PC-9 (cell line): Measurements from ENCODE around the gene SLC30A2.

Experiments
- EZH2 ChIP-seq: fragments of 200-600 bp; sonication (generic); IDR thresholded peaks from 2 replicates; pipeline ENCODE4 v1.8.0; 2017; ENCODE audit warnings: antibody characterized with exemption, low read depth
- TF ChIP-seq, protein P1 (sequence below): fragments of 200-600 bp; sonication (generic); conservative IDR thresholded peaks from 2 replicates; pipeline ENCODE4 v1.6.1; 2017; ENCODE audit warnings: mixed run types, antibody characterized with exemption, mild to moderate bottlenecking, moderate library complexity

DNA sequence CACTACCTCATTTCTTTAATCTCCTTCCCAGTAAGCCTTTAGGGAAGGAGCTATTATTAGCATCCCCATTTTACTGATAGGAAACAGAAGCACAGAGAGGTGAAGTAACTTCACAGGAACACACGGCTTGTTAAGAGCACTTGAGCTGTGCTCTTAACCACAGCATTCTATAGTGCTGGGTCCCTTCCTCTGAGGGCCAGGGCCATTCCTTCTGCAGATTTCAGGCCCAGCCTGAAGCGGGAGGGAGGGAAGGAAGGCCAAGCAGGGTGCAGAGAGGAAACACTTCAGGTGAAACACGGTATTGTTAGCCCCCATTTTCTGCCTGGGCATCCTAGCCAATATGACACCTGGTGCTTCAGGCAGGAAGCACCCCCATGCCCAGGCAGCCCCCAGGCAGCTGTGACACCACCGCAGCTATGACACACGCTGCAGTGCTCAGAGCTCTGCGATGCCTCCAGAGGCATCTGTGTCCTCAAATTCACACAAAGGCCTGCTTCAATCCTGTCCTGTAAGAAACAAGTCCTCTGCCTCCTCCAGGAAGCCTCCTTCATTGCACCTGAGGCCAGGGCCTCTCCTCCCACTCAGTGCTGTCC, 28.9 kb downstream of the SLC30A2 start:
- TF ChIP-seq, protein P1, sequence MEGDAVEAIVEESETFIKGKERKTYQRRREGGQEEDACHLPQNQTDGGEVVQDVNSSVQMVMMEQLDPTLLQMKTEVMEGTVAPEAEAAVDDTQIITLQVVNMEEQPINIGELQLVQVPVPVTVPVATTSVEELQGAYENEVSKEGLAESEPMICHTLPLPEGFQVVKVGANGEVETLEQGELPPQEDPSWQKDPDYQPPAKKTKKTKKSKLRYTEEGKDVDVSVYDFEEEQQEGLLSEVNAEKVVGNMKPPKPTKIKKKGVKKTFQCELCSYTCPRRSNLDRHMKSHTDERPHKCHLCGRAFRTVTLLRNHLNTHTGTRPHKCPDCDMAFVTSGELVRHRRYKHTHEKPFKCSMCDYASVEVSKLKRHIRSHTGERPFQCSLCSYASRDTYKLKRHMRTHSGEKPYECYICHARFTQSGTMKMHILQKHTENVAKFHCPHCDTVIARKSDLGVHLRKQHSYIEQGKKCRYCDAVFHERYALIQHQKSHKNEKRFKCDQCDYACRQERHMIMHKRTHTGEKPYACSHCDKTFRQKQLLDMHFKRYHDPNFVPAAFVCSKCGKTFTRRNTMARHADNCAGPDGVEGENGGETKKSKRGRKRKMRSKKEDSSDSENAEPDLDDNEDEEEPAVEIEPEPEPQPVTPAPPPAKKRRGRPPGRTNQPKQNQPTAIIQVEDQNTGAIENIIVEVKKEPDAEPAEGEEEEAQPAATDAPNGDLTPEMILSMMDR: no peak
- no peak for TF ChIP-seq EZH2
